K562 (cell line): ENCODE results near the gene ADGRG1. TPM values are rescaled to one million over a fixed set of nuclear protein-coding genes. Genes with fewer than 3 reads are reported as not detected.
A peak's percentile ranks its signal among the peaks of the same experiment; 100 is the strongest.

Experiments used
- ATAC-seq: fragments of 200-7000 bp; cut with Tn5 transposase; 3 replicates; pipeline ENCODE4 v1.9.1; 2020; ENCODE audit warnings: moderate library complexity
- BruUV-seq: library from RNA; stranded (reverse); fragments of 400-500 nt; replicated peaks from 2 replicates; lab custom pipeline; 2021; lab: Mats Ljungman, UMichigan
- CTCF ChIA-PET: fragments of 300-600 bp; formaldehyde crosslinking; extraction: SDS; loops from one replicate; lab custom pipeline; 2021; ENCODE audit warnings: low intra/inter-chr PET ratio; lab: Yijun Ruan, JAX
- POLR2A ChIA-PET: fragments of 300-600, 350-650 bp; sonication (Branson Sonifier 250); formaldehyde crosslinking; extraction: SDS; loops from one replicate; lab custom pipeline; 2021; ENCODE audit warnings: antibody characterized with exemption, inconsistent platforms; lab: Yijun Ruan, JAX
- DNase-seq, 4 experiments: peaks; one replicate each; pipeline versions ENCODE4 v3.0.0 to v3.0.0-alpha.2; 2011 to 2018; ENCODE audit warnings: low spot score in 3 of 4, mixed read lengths in 3 of 4; ENCODE audit errors: extremely low read depth in 1 of 4
- FAIRE-seq: peaks from 2 replicates; lab custom pipeline; 2011; peaks lifted over from hg19 to GRCh38; lab: Jason Lieb, UNC
- H2AFZ ChIP-seq: 2 replicates; pipeline ENCODE4 v1.6.0; 2011; ENCODE audit warnings: low read depth, low read length, control low read depth, inconsistent platforms
- H3K27ac ChIP-seq: fragments of 200-600 bp; 3 replicates; pipeline ENCODE4 v1.8.0; 2011; ENCODE audit warnings: low read depth, mild to moderate bottlenecking, control low read depth, inconsistent platforms, low read length, moderate library complexity, mixed read lengths; ENCODE audit errors: extremely low read depth
- H3K27me3 ChIP-seq, 2 experiments: fragments of 300-600 bp in 1 of 2; 2 replicates in 1 of 2; 3 replicates in 1 of 2; pipeline versions ENCODE4 v1.6.0 to v1.8.0; 2011; ENCODE audit warnings: inconsistent platforms in 2 of 2, low read length in 2 of 2, mild to moderate bottlenecking in 1 of 2, mixed read lengths in 1 of 2, moderate library complexity in 1 of 2; ENCODE audit not compliant: control insufficient read depth in 2 of 2, insufficient read depth in 2 of 2
- H3K36me3 ChIP-seq: fragments of 300-600 bp; 3 replicates; pipeline ENCODE4 v1.8.0; 2011; ENCODE audit warnings: mild to moderate bottlenecking, low read length, inconsistent platforms; ENCODE audit not compliant: control insufficient read depth, insufficient read depth
- H3K4me1 ChIP-seq, 2 experiments: fragments of 200-600 bp in 1 of 2; replicated peaks in 1 of 2; 2 replicates in 1 of 2; 3 replicates in 1 of 2; pipeline versions ENCODE4 v1.5.1 to v1.8.0; 2011; ENCODE audit warnings: inconsistent platforms in 2 of 2, low read length in 2 of 2, mild to moderate bottlenecking in 1 of 2, mixed read lengths in 1 of 2, moderate library complexity in 1 of 2; ENCODE audit not compliant: control insufficient read depth in 2 of 2, insufficient read depth in 2 of 2
- H3K4me2 ChIP-seq: 2 replicates; pipeline ENCODE4 v1.6.1; 2011; ENCODE audit warnings: low read length, control low read depth, inconsistent platforms, mixed read lengths; ENCODE audit not compliant: insufficient read depth
- H3K4me3 ChIP-seq: fragments of 200-600 bp; sonication (generic), shearing (Covaris generic); 2 replicates; pipeline ENCODE4 v1.5.1; 2016; ENCODE audit warnings: control low read depth, inconsistent platforms
- H3K79me2 ChIP-seq: fragments of 200-600 bp; 3 replicates; pipeline ENCODE4 v1.8.0; 2011; ENCODE audit warnings: low read length, inconsistent platforms; ENCODE audit not compliant: control insufficient read depth, insufficient read depth
- H3K9ac ChIP-seq, 2 experiments: 2 replicates each; pipeline versions ENCODE4 v1.6.0 to v1.6.1; 2011; ENCODE audit warnings: low read depth in 2 of 2, low read length in 2 of 2, control low read depth in 1 of 2, inconsistent platforms in 1 of 2, mild to moderate bottlenecking in 1 of 2, mixed read lengths in 1 of 2; ENCODE audit not compliant: insufficient read depth in 1 of 2
- H3K9me1 ChIP-seq: one replicate; pipeline ENCODE4 v1.6.0; 2011; ENCODE audit warnings: inconsistent platforms, mild to moderate bottlenecking, low read length, moderate library complexity; ENCODE audit not compliant: control insufficient read depth, insufficient read depth
- H3K9me3 ChIP-seq: replicated peaks from 2 replicates; pipeline ENCODE4 v1.5.1; 2011; ENCODE audit warnings: low read depth, low read length, inconsistent platforms; ENCODE audit not compliant: control insufficient read depth, insufficient read depth
- H4K20me1 ChIP-seq: replicated peaks from 2 replicates; pipeline ENCODE4 v1.6.1; 2011; ENCODE audit warnings: low read length, inconsistent platforms, mixed read lengths; ENCODE audit not compliant: control insufficient read depth, insufficient read depth
- DLX4 ChIP-seq: fragments of 250-450 bp; sonication (Bioruptor Pico); IDR thresholded peaks from 2 replicates; pipeline ENCODE4 v1.6.1; 2021; ENCODE audit warnings: mild to moderate bottlenecking
- EP300 ChIP-seq: IDR thresholded peaks from 2 replicates; pipeline ENCODE4 v1.6.1; 2012; ENCODE audit warnings: low read length, improper control_type of control experiment
- IRF1 ChIP-seq: sonication (generic); formaldehyde crosslinking; IDR thresholded peaks from 2 replicates; pipeline ENCODE4 v1.8.0; 2022; ENCODE audit warnings: missing genetic modification reagents, mild to moderate bottlenecking, borderline replicate concordance
- KDM1A ChIP-seq, 2 experiments: fragments of 450-650 bp; IDR thresholded peaks; 2 replicates each; pipeline ENCODE4 v1.6.1; 2016; ENCODE audit warnings: mild to moderate bottlenecking in 2 of 2
- KLF13 ChIP-seq: fragments of 450-650 bp; IDR thresholded peaks from 2 replicates; pipeline ENCODE4 v1.6.1; 2016; ENCODE audit warnings: missing genetic modification characterization, low read depth, mild to moderate bottlenecking, missing compliant biosample characterization, moderate library complexity, borderline replicate concordance
- NR2C2 ChIP-seq, 2 experiments: fragments of 200-800 bp in 1 of 2; sonication (Bioruptor generic) in 1 of 2; sonication (generic) in 1 of 2; formaldehyde crosslinking in 1 of 2; IDR thresholded peaks; 2 replicates each; pipeline versions ENCODE4 v1.6.1 to v1.8.0; 2016 to 2022; ENCODE audit warnings: mild to moderate bottlenecking in 1 of 2, missing compliant biosample characterization in 1 of 2, missing genetic modification characterization in 1 of 2, missing genetic modification reagents in 1 of 2
- RAD21 ChIP-seq, 2 experiments: fragments of 250-450 bp in 1 of 2; fragments of 450-650 bp in 1 of 2; sonication (Bioruptor Pico) in 1 of 2; formaldehyde crosslinking in 1 of 2; IDR thresholded peaks in 1 of 2; conservative IDR thresholded peaks in 1 of 2; 2 replicates each; pipeline versions ENCODE4 v1.4.0 to v1.8.0; 2020 to 2022; ENCODE audit warnings: mild to moderate bottlenecking in 2 of 2, moderate library complexity in 1 of 2
- RBBP5 ChIP-seq: fragments of 200-600 bp; sonication (generic); IDR thresholded peaks from 2 replicates; pipeline ENCODE4 v1.6.1; 2012; ENCODE audit warnings: borderline replicate concordance, mild to moderate bottlenecking, low read length, control low read depth, inconsistent platforms; ENCODE audit not compliant: insufficient read depth, poor library complexity, severe bottlenecking
- TBP ChIP-seq: optimal IDR thresholded peaks from 2 replicates; pipeline ENCODE3; 2011; ENCODE audit warnings: low read depth, low read length, improper control_type of control experiment
- ZNF699 ChIP-seq: fragments of 250-450 bp; sonication (Bioruptor Pico); IDR thresholded peaks from 2 replicates; pipeline ENCODE4 v1.8.0; 2021; ENCODE audit warnings: mild to moderate bottlenecking, moderate library complexity; ENCODE audit not compliant: insufficient replicate concordance
- ZNF740 ChIP-seq, 3 experiments: fragments of 200-800 bp in 1 of 3; sonication (Bioruptor generic) in 1 of 3; sonication (generic) in 1 of 3; formaldehyde crosslinking in 1 of 3; IDR thresholded peaks; 2 replicates each; pipeline versions ENCODE4 v1.6.1 to v1.8.0; 2016 to 2022; ENCODE audit warnings: mild to moderate bottlenecking in 2 of 3, missing compliant biosample characterization in 2 of 3, missing genetic modification characterization in 2 of 3, missing genetic modification reagents in 1 of 3
- ZNF778 ChIP-seq: fragments of 450-650 bp; formaldehyde crosslinking; IDR thresholded peaks from 2 replicates; pipeline ENCODE4 v1.4.0; 2020; ENCODE audit warnings: mild to moderate bottlenecking, moderate library complexity
- WGBS: fragments of 100-300 bp; shearing (Covaris generic); methylation state at CpG from one replicate; pipeline ENCODE4 v1.1.6; 2016; ENCODE audit warnings: low coverage, mixed read lengths; ENCODE audit not compliant: insufficient coverage; ENCODE audit errors: missing lambda C conversion rate; 5-methylcytosine and 5-hydroxymethylcytosine counted together
- in situ Hi-C: fragments of 300-500 bp; cut with MboI; formaldehyde crosslinking; loops from 4 replicates; pipeline ENCODE4 v1.15.0; 2018; ENCODE audit warnings: inconsistent platforms, mixed read lengths
- intact Hi-C: fragments of 100-400 bp; cut with micrococcal nuclease; formaldehyde crosslinking; loops from 2 replicates; pipeline ENCODE4 v1.14.2; 2022
- polyA plus RNA-seq, 8 experiments: library from polyadenylated mRNA; depleted of rRNA in 4 of 8; stranded (reverse) in 5 of 8; unstranded in 3 of 8; fragments of >200 nt; fragmentation: Nextera tagmentation in 2 of 8; fragmentation: Illumina TruSeq in 1 of 8; extraction: Ambion mirVana in 2 of 8; extraction: Trizol in 1 of 8; gene quantifications; 2 replicates each; pipeline versions ENCODE4 v1.2.1 to v1.2.3, GENCODE V29; 2011 to 2014; ENCODE audit warnings: inconsistent platforms in 1 of 8, missing spikeins in 1 of 8
- total RNA-seq, 7 experiments: library from RNA; depleted of rRNA in 6 of 7; stranded (reverse); fragments of >200 nt in 6 of 7; fragmentation: Illumina TruSeq in 2 of 7; extraction: Trizol in 2 of 7; gene quantifications; 2 replicates each; pipeline versions ENCODE4 v1.2.1 to v1.2.3, GENCODE V29; 2011 to 2021; ENCODE audit warnings: low replicate concordance in 1 of 7
- TF ChIP-seq, protein P1 (sequence below), 3 experiments: IDR thresholded peaks in 2 of 3; conservative IDR thresholded peaks in 1 of 3; 2 replicates each; pipeline ENCODE4 v1.5.1; 2011 to 2012; ENCODE audit warnings: low read length in 3 of 3, mild to moderate bottlenecking in 3 of 3, control low read depth in 2 of 3, improper control_type of control experiment in 1 of 3, inconsistent platforms in 1 of 3, low read depth in 1 of 3, mixed read lengths in 1 of 3, moderate library complexity in 1 of 3; ENCODE audit not compliant: insufficient read depth in 2 of 3
- TF ChIP-seq, protein P2 (sequence below): fragments of 450-650 bp; IDR thresholded peaks from 2 replicates; pipeline ENCODE4 v1.7.0; 2016; ENCODE audit warnings: borderline replicate concordance

Gene ADGRG1
- total and polyA plus RNA-seq, 9 of the 15 experiments (the other 6 are each of a cell fraction or from before 2014, with no cell fraction given), result 0.04 to 0.31 (median 0.16) TPM; not detected in 6

DNA sequence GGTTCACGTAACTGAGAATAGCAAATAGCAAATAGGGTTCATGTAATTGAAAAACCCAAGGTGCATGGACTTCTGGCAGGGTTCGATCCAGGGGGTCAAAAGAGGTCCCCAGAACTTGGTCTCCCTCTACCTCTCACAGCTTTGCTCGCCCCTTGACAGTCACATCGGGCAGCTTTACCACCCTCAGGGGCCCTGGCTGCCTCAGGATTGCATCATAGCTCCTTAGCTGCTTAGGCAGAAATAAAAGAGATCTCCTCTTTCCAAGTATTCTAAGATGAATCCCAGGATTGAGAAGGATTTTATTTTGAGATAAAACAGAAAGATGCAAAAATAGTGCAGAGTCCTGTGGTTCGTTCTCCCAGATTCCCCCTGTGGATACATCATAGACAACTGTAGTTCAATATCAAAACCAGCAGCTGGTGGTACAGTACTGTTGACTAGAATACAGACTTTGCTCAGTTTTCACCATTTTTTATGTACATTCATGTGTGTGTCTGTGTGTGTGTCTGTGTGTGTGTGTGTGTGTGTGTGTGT, 52.5 kb downstream of the ADGRG1 start:
- Histone ChIP-seq H3K4me3 (no peak overlapping the region), H3K4me1 (peaks cover 18 to 46% of the 10 kb centered on the region in 2 experiments), H3K4me2 (no peak overlapping the region), H3K36me3 (no peaks in the 10 kb centered on the region), H3K9me3 (no peaks in the 10 kb centered on the region), H2AFZ (no peak overlapping the region), H3K79me2 (no peaks in the 10 kb centered on the region), H4K20me1 (no peaks in the 10 kb centered on the region), H3K9me1 (no peaks in the 10 kb centered on the region), H3K27me3 (no peaks in the 10 kb centered on the region), H3K9ac (no peak overlapping the region), H3K27ac (no peak overlapping the region)
- ATAC-seq (no peak), DNase-seq (no peak), FAIRE-seq (peak; percentile 15)
- ChIA-PET POLR2A (interaction anchor here (1.4 to 2.7 kb wide), 2 partner anchors 9 to 34 kb away, joined by 4 to 12 read pairs; no protein-coding TSS in a partner anchor), CTCF (no interaction called here)
- BruUV-seq, result no TSS peak
- WGBS, result 58% methylated on average over 5 of the region's 5 CpGs
- intact Hi-C loops, result no loop called here
- in situ Hi-C loops, result no loop called here
- TF ChIP-seq RAD21 (CRISPR knock-in tag; conservative IDR thresholded peaks at IDR 0.05 in 1 of 2, IDR thresholded peaks at IDR 0.05 in 1 of 2) (peak in 1 of 2 experiments; percentile 34; a peak in 2 of 4 replicates), EP300 (no peak), IRF1 (CRISPR knock-in tag) (no peak), RBBP5 (no peak), KLF13 (tag) (no peak), TBP (no peak), KDM1A (IDR thresholded peaks at IDR 0.05) (no peak), NR2C2 (CRISPR knock-in tag; IDR thresholded peaks at IDR 0.05) (no peak), NR2C2 (tag; IDR thresholded peaks at IDR 0.05) (no peak), ZNF699 (CRISPR knock-in tag) (no peak), DLX4 (CRISPR knock-in tag) (no peak), ZNF740 (CRISPR knock-in tag; IDR thresholded peaks at IDR 0.05) (no peak), ZNF740 (tag; IDR thresholded peaks at IDR 0.05) (no peak), ZNF778 (no peak)
- TF ChIP-seq, protein P1, sequence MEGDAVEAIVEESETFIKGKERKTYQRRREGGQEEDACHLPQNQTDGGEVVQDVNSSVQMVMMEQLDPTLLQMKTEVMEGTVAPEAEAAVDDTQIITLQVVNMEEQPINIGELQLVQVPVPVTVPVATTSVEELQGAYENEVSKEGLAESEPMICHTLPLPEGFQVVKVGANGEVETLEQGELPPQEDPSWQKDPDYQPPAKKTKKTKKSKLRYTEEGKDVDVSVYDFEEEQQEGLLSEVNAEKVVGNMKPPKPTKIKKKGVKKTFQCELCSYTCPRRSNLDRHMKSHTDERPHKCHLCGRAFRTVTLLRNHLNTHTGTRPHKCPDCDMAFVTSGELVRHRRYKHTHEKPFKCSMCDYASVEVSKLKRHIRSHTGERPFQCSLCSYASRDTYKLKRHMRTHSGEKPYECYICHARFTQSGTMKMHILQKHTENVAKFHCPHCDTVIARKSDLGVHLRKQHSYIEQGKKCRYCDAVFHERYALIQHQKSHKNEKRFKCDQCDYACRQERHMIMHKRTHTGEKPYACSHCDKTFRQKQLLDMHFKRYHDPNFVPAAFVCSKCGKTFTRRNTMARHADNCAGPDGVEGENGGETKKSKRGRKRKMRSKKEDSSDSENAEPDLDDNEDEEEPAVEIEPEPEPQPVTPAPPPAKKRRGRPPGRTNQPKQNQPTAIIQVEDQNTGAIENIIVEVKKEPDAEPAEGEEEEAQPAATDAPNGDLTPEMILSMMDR (IDR thresholded peaks at IDR 0.05 in 2 of 3, conservative IDR thresholded peaks at IDR 0.05 in 1 of 3; ENCODE audit: insufficient read depth in 2 of 3, low read depth in 1 of 3, low read length in 3 of 3), result peak in 1 of 3 experiments; percentile 26; a peak in 1 of 6 replicates
- TF ChIP-seq, protein P2, sequence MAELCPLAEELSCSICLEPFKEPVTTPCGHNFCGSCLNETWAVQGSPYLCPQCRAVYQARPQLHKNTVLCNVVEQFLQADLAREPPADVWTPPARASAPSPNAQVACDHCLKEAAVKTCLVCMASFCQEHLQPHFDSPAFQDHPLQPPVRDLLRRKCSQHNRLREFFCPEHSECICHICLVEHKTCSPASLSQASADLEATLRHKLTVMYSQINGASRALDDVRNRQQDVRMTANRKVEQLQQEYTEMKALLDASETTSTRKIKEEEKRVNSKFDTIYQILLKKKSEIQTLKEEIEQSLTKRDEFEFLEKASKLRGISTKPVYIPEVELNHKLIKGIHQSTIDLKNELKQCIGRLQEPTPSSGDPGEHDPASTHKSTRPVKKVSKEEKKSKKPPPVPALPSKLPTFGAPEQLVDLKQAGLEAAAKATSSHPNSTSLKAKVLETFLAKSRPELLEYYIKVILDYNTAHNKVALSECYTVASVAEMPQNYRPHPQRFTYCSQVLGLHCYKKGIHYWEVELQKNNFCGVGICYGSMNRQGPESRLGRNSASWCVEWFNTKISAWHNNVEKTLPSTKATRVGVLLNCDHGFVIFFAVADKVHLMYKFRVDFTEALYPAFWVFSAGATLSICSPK, result no peak
